ENCODE results near the gene HLA-DMA.

GRCh38 chr6:32950449-32950848 lies 2.4 kb downstream of the HLA-DMA start:
- TF ChIP-seq EGR1 (IDR thresholded peaks at IDR 0.05) (no peak), NFIC (IDR thresholded peaks at IDR 0.05) (no peak), USF1 (IDR thresholded peaks at IDR 0.05) (no peak)

Data from Ishikawa (cell line).